Body of pancreas (tissue), 4 donors: ENCODE measurements around the gene IKZF1.

Source experiments
- CTCF ChIP-seq, 7 experiments: fragments of 450-650 bp in 4 of 7; fragments of 200-600 bp in 3 of 7; sonication (generic) in 3 of 7; IDR thresholded peaks; one replicate each; pipeline ENCODE4 v1.5.1; 2016 to 2019; ENCODE audit warnings: antibody characterized with exemption in 7 of 7
- POLR2A ChIP-seq, 3 donors: fragments of 450-650 bp; IDR thresholded peaks; one replicate each; pipeline ENCODE4 v1.6.1; 2016; ENCODE audit warnings: antibody characterized with exemption in 3 of 3, mild to moderate bottlenecking in 2 of 3

GRCh38 chr7:50304129-50304910 is at the start of gene IKZF1:
- TF ChIP-seq CTCF (IDR thresholded peaks at IDR 0.05) (no peak), POLR2A (IDR thresholded peaks at IDR 0.05) (peak in 1 of 3 donors; percentile 36)
